CD8-positive, alpha-beta memory T cell (primary cell): Measurements from ENCODE around the gene VPS11. TPM values are rescaled to one million over a fixed set of nuclear protein-coding genes. Genes with fewer than 3 reads are reported as not detected.

Experiments used
- CTCF ChIA-PET: fragments of 350-600 bp; sonication (Branson Sonifier 250); formaldehyde crosslinking; loops from one replicate; lab custom pipeline; 2021; ENCODE audit warnings: antibody characterized with exemption; lab: Charles Lee
- POLR2A ChIA-PET: fragments of 350-600 bp; sonication (Branson Sonifier 250); formaldehyde crosslinking; loops from one replicate; lab custom pipeline; 2021; ENCODE audit warnings: antibody characterized with exemption; lab: Charles Lee
- DNase-seq, 5 donors: peaks; one replicate each; pipeline versions ENCODE4 v3.0.0 to v3.0.0-alpha.2; 2020 to 2022; ENCODE audit warnings: mixed read lengths in 1 of 5
- H3K27ac ChIP-seq: one replicate; pipeline ENCODE4 v1.7.0; 2013; ENCODE audit warnings: low read depth, mild to moderate bottlenecking, low read length, moderate library complexity
- H3K27me3 ChIP-seq: 2 replicates; pipeline ENCODE4 v1.7.0; 2013; ENCODE audit warnings: low read length, mild to moderate bottlenecking; ENCODE audit not compliant: insufficient read depth, poor library complexity, severe bottlenecking
- H3K36me3 ChIP-seq: 2 replicates; pipeline ENCODE4 v1.7.0; 2013; ENCODE audit warnings: mild to moderate bottlenecking, low read length, moderate library complexity; ENCODE audit not compliant: insufficient read depth
- H3K4me1 ChIP-seq: 2 replicates; pipeline ENCODE4 v1.7.0; 2013; ENCODE audit warnings: mild to moderate bottlenecking, low read length, moderate library complexity; ENCODE audit not compliant: insufficient read depth
- H3K4me3 ChIP-seq: 2 replicates; pipeline ENCODE4 v1.7.0; 2013; ENCODE audit warnings: mild to moderate bottlenecking, low read length
- H3K9me3 ChIP-seq: 2 replicates; pipeline ENCODE4 v1.7.0; 2013; ENCODE audit warnings: mild to moderate bottlenecking, low read length
- H3K27ac Mint-ChIP-seq, 8 donors: one replicate each; pipeline ENCODE4 v1.8.0; 2020 to 2021; ENCODE audit warnings: mixed read lengths in 8 of 8, mild to moderate bottlenecking in 6 of 8, inconsistent platforms in 3 of 8, moderate library complexity in 3 of 8
- H3K27me3 Mint-ChIP-seq, 2 donors: one replicate each; pipeline ENCODE4 v1.8.0; 2020 to 2021; ENCODE audit warnings: mixed read lengths in 2 of 2, mild to moderate bottlenecking in 1 of 2, moderate library complexity in 1 of 2
- H3K36me3 Mint-ChIP-seq, 3 donors: one replicate each; pipeline ENCODE4 v1.8.0; 2020 to 2021; ENCODE audit warnings: mixed read lengths in 3 of 3, inconsistent platforms in 1 of 3, mild to moderate bottlenecking in 1 of 3
- H3K4me1 Mint-ChIP-seq, 3 donors: one replicate each; pipeline ENCODE4 v1.8.0; 2020 to 2021; ENCODE audit warnings: mixed read lengths in 3 of 3, inconsistent platforms in 1 of 3, mild to moderate bottlenecking in 1 of 3
- H3K4me3 Mint-ChIP-seq, 7 donors: one replicate each; pipeline ENCODE4 v1.8.0; 2020 to 2021; ENCODE audit warnings: mixed read lengths in 7 of 7, mild to moderate bottlenecking in 6 of 7, moderate library complexity in 4 of 7, inconsistent platforms in 2 of 7
- H3K9me3 Mint-ChIP-seq, 5 donors: one replicate each; pipeline ENCODE4 v1.8.0; 2020 to 2022; ENCODE audit warnings: mixed read lengths in 5 of 5, mild to moderate bottlenecking in 3 of 5, moderate library complexity in 2 of 5, inconsistent platforms in 1 of 5
- polyA plus RNA-seq: library from polyadenylated mRNA; unstranded; fragments of 300-500 nt; fragmentation: Illumina TruSeq; gene quantifications from one replicate; pipeline ENCODE4 v1.2.3, GENCODE V29; 2021
- total RNA-seq, 2 experiments: library from RNA; stranded (reverse); gene quantifications; one replicate each; pipeline ENCODE4 v1.2.3, GENCODE V29; 2021

The VPS11 gene
- total and polyA plus RNA-seq, 3 experiments from 2014 or later: 25.3 to 51.5 (median 26.0) TPM

DNA sequence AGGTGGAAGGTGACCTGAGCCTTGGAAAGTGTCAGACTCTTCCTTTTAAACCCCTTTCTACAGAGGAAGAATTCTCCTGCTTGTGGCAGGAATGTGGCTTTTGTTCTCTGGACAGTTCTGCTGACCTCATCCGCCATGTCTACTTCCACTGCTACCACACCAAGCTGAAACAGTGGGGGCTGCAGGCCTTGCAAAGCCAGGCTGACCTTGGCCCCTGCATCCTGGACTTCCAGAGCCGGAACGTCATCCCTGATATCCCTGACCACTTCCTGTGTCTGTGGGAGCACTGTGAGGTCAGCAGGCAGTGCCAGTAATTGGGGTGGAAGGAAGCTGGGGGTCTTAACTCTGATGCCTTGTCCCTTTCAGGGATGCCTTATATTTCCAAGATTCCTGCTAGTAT, 63.0 kb downstream of the VPS11 start:
- H3K27ac ChIP-seq: no peak overlapping the region
- H3K27me3 ChIP-seq: no peaks in the 10 kb centered on the region
- Mint-ChIP-seq H3K27me3 (no peaks in the 10 kb centered on the region), H3K4me1 (peaks cover 4 to 21% (median 18%) of the 10 kb centered on the region in 3 donors), H3K4me3 (no peak overlapping the region), H3K9me3 (no peaks in the 10 kb centered on the region), H3K36me3 (peaks cover 14 to 75% (median 22%) of the 10 kb centered on the region in 3 donors), H3K27ac (peak overlapping the region in 1 of 8 donors; percentile 32)
- CTCF ChIA-PET: interaction anchor here (1.1 kb wide), 1 partner anchor 13 kb away, joined by 3 read pairs; no protein-coding TSS in a partner anchor
- peaks cover 39% of the 10 kb centered on the region for H3K36me3 ChIP-seq
- H3K4me3 ChIP-seq: no peak overlapping the region
- H3K4me1 ChIP-seq: peaks cover 6% of the 10 kb centered on the region
- no peak for DNase-seq
- no peaks in the 10 kb centered on the region for H3K9me3 ChIP-seq
- POLR2A ChIA-PET: interaction anchor here (0.6 kb wide), 1 partner anchor 70 kb away, joined by 3 read pairs; no protein-coding TSS in a partner anchor

Other genes with a start within 250 kb of the VPS11 start
- gene CXCR5, start 183.9 kb upstream of the VPS11 start, total RNA-seq: 1 to 10 TPM; 5.8 to 6.3 TPM
- gene CXCR5, start 183.9 kb upstream of the VPS11 start, polyA plus RNA-seq: 4.5 TPM
- 10 to 100 TPM; 39.6 to 42.8 TPM for gene BCL9L, start 141.9 kb upstream of the VPS11 start, total RNA-seq
- gene BCL9L, start 141.9 kb upstream of the VPS11 start, polyA plus RNA-seq: 9.1 TPM
- under 1 TPM in 1 of 2 experiments, not detected in 1; 0.22 TPM for gene UPK2, start 111.5 kb upstream of the VPS11 start, total RNA-seq
- not detected for gene UPK2, start 111.5 kb upstream of the VPS11 start, polyA plus RNA-seq
- gene FOXR1, start 96.1 kb upstream of the VPS11 start, total RNA-seq: not detected
- gene FOXR1, start 96.1 kb upstream of the VPS11 start, polyA plus RNA-seq: not detected
- 10 to 100 TPM; 29.1 to 34.6 TPM for gene CENATAC, start 69.7 kb upstream of the VPS11 start, total RNA-seq
- gene CENATAC, start 69.7 kb upstream of the VPS11 start, polyA plus RNA-seq: 10.1 TPM
- gene RPS25, start 49.5 kb upstream of the VPS11 start, total RNA-seq: 1,000 to 10,000 TPM; 1,415 to 1,447 TPM
- 4,526 TPM for gene RPS25, start 49.5 kb upstream of the VPS11 start, polyA plus RNA-seq
- gene TRAPPC4, start 49.1 kb upstream of the VPS11 start, total RNA-seq: 100 to 1,000 TPM; 154 TPM
- gene TRAPPC4, start 49.1 kb upstream of the VPS11 start, polyA plus RNA-seq: 125 TPM
- 10 to 100 TPM; 22.7 to 28.5 TPM for gene SLC37A4, start 36.9 kb upstream of the VPS11 start, total RNA-seq
- 11.3 TPM for gene SLC37A4, start 36.9 kb upstream of the VPS11 start, polyA plus RNA-seq
- 100 to 1,000 TPM; 181 TPM for gene HYOU1, start 10.6 kb upstream of the VPS11 start, total RNA-seq
- 33.4 TPM for gene HYOU1, start 10.6 kb upstream of the VPS11 start, polyA plus RNA-seq
- 10 to 100 TPM; 35.5 to 38.4 TPM for gene HMBS, start 17.1 kb downstream of the VPS11 start, total RNA-seq
- gene HMBS, start 17.1 kb downstream of the VPS11 start, polyA plus RNA-seq: 21.8 TPM
- 10 to 100 TPM; 69.7 to 78.6 TPM for gene DPAGT1, start 34.0 kb downstream of the VPS11 start, total RNA-seq
- 45.7 TPM for gene DPAGT1, start 34.0 kb downstream of the VPS11 start, polyA plus RNA-seq
- 10 to 100 TPM; 26.3 to 26.5 TPM for gene C2CD2L, start 39.5 kb downstream of the VPS11 start, total RNA-seq
- gene C2CD2L, start 39.5 kb downstream of the VPS11 start, polyA plus RNA-seq: 9.9 TPM
- gene HINFP, start 53.8 kb downstream of the VPS11 start, total RNA-seq: 10 to 100 TPM; 26.8 to 29.1 TPM
- 14.6 TPM for gene HINFP, start 53.8 kb downstream of the VPS11 start, polyA plus RNA-seq
- under 1 TPM; 0.11 to 0.18 TPM for gene ABCG4, start 81.2 kb downstream of the VPS11 start, total RNA-seq
- gene ABCG4, start 81.2 kb downstream of the VPS11 start, polyA plus RNA-seq: not detected
- 10 to 100 TPM; 16.1 to 16.7 TPM for gene NLRX1, start 100.9 kb downstream of the VPS11 start, total RNA-seq
- gene NLRX1, start 100.9 kb downstream of the VPS11 start, polyA plus RNA-seq: 11.3 TPM
- under 1 TPM in 1 of 2 experiments, not detected in 1; 0.42 TPM for gene NHERF4, start 117.7 kb downstream of the VPS11 start, total RNA-seq
- gene NHERF4, start 117.7 kb downstream of the VPS11 start, polyA plus RNA-seq: not detected
- 10 to 100 TPM; 25.9 to 26.1 TPM for gene CBL, start 138.5 kb downstream of the VPS11 start, total RNA-seq
- 10.4 TPM for gene CBL, start 138.5 kb downstream of the VPS11 start, polyA plus RNA-seq
- gene MCAM, start 249.3 kb downstream of the VPS11 start, total RNA-seq: 1 to 10 TPM; 2.0 to 2.7 TPM
- 1.6 TPM for gene MCAM, start 249.3 kb downstream of the VPS11 start, polyA plus RNA-seq